Stomach (tissue), 9 donors: ENCODE results near the gene SIVA1. TPM values are rescaled to one million over a fixed set of nuclear protein-coding genes. Genes with fewer than 3 reads are reported as not detected.

Source experiments
- DNase-seq, 2 donors: peaks; one replicate each; pipeline versions ENCODE4 v3.0.0 to v3.0.0-alpha.2; 2013 to 2019
- H3K27ac ChIP-seq, 5 donors: fragments of 200-600 bp in 4 of 5; sonication (generic) in 4 of 5; one replicate each; pipeline ENCODE4 v1.5.1; 2013 to 2019; ENCODE audit warnings: mild to moderate bottlenecking in 1 of 5, moderate library complexity in 1 of 5
- H3K27me3 ChIP-seq, 3 donors: fragments of 200-600 bp; sonication (generic); one replicate each; pipeline ENCODE4 v1.5.1; 2017 to 2019; ENCODE audit warnings: mixed run types in 1 of 3
- H3K36me3 ChIP-seq, 4 donors: fragments of 200-600 bp; sonication (generic); 1 replicate in 3 of 4; 2 replicates in 1 of 4; pipeline ENCODE4 v1.5.1; 2016 to 2019
- H3K4me1 ChIP-seq, 4 donors: fragments of 200-600 bp; sonication (generic); one replicate each; pipeline ENCODE4 v1.5.1; 2016 to 2019
- H3K4me3 ChIP-seq, 4 donors: fragments of 200-600 bp; sonication (generic) in 3 of 4; one replicate each; pipeline ENCODE4 v1.5.1; 2016 to 2019; ENCODE audit warnings: mild to moderate bottlenecking in 1 of 4
- H3K9me3 ChIP-seq, 4 donors: fragments of 200-600 bp; sonication (generic); one replicate each; pipeline ENCODE4 v1.5.1; 2016 to 2019
- CTCF ChIP-seq, 7 experiments: fragments of 450-650 bp in 4 of 7; fragments of 200-600 bp in 3 of 7; sonication (generic) in 3 of 7; IDR thresholded peaks; one replicate each; pipeline ENCODE4 v1.5.1; 2016 to 2019; ENCODE audit warnings: antibody characterized with exemption in 7 of 7, control low read depth in 2 of 7, mild to moderate bottlenecking in 1 of 7
- EP300 ChIP-seq: sonication (generic); formaldehyde crosslinking; IDR thresholded peaks from one replicate; pipeline ENCODE4 v1.6.1; 2017; ENCODE audit warnings: antibody characterized with exemption
- POLR2A ChIP-seq, 4 donors: fragments of 450-650 bp; IDR thresholded peaks; one replicate each; pipeline ENCODE4 v1.6.1; 2016; ENCODE audit warnings: antibody characterized with exemption in 4 of 4, control low read depth in 2 of 4, mild to moderate bottlenecking in 1 of 4, moderate library complexity in 1 of 4
- POLR2AphosphoS5 ChIP-seq, 3 donors: sonication (generic); formaldehyde crosslinking; IDR thresholded peaks; one replicate each; pipeline ENCODE4 v1.6.1; 2016; ENCODE audit warnings: antibody characterized with exemption in 3 of 3
- WGBS, 5 donors: extraction: QIAGEN DNeasy Blood & Tissue Kit in 3 of 5; methylation state at CpG; one replicate each; pipeline versions ENCODE4 v1.1.5 to v1.1.7; 2013 to 2018; 5-methylcytosine and 5-hydroxymethylcytosine counted together
- intact Hi-C: fragments of 100-400 bp; cut with DNase I; formaldehyde crosslinking; loops from one replicate; pipeline ENCODE4 v1.15.1; 2023; ENCODE audit warnings: low total_unique reads
- polyA plus RNA-seq, 3 donors: library from polyadenylated mRNA; stranded (reverse); fragments of 200-250 nt; gene quantifications; one replicate each; pipeline ENCODE4 v1.2.3, GENCODE V29; 2013
- total RNA-seq, 5 donors: library from RNA; depleted of rRNA; stranded (reverse); fragments of >200 nt; gene quantifications; one replicate each; pipeline versions ENCODE4 v1.1.0 to v1.2.3, GENCODE V29; 2014 to 2016
- donor health status: healthy with polysubstance abuse.
- donor health status: Bipolar disorder and iron deficiency.
- donor health status: healthy.

SIVA1 gene
- total and polyA plus RNA-seq, 8 donors = 73.3 to 366 (median 230) TPM

GRCh38 chr14:104789752-104790743 lies 37.1 kb downstream of the SIVA1 start:
- Histone ChIP-seq H3K4me3 (no peak overlapping the region), H3K27ac (peak overlapping the region in 1 of 5 donors; percentile 61), H3K27me3 (no peaks in the 10 kb centered on the region), H3K36me3 (peaks cover 23 to 69% (median 54%) of the 10 kb centered on the region in 4 donors), H3K9me3 (no peaks in the 10 kb centered on the region), H3K4me1 (peaks cover 89 to 98% (median 98%) of the 10 kb centered on the region in 4 donors)
- TF ChIP-seq EP300 (no peak), POLR2A (IDR thresholded peaks at IDR 0.05) (no peak), CTCF (IDR thresholded peaks at IDR 0.05) (no peak), POLR2AphosphoS5 (IDR thresholded peaks at IDR 0.05) (no peak)
- no peak for DNase-seq
- WGBS, 5 donors = 71 to 86% (median 81%) methylated on average over 16 to 31 of the region's 31 CpGs
- intact Hi-C loops = no loop called here

- peak overlapping the region in 3 of 5 donors; percentile 62 to 95 (median 88) for H3K27ac ChIP-seq
- H3K36me3 ChIP-seq = peaks cover 23 to 60% (median 54%) of the 10 kb centered on the region in 4 donors
- H3K4me1 ChIP-seq = peaks cover 82 to 92% (median 91%) of the 10 kb centered on the region in 4 donors
Observed at GRCh38 chr14:104791425-104791824, 38.5 kb downstream of the SIVA1 start.

GRCh38 chr14:104792101-104792884 lies 39.3 kb downstream of the SIVA1 start:
- intact Hi-C loops = no loop called here
- WGBS, 5 donors = 36 to 62% (median 50%) methylated on average over 17 to 25 of the region's 25 CpGs
- Histone ChIP-seq H3K36me3 (peaks cover 23 to 53% (median 52%) of the 10 kb centered on the region in 4 donors), H3K4me3 (peak overlapping the region in 1 of 4 donors; percentile 77), H3K27ac (peak overlapping the region; percentile 59 to 95 (median 73)), H3K27me3 (no peaks in the 10 kb centered on the region), H3K4me1 (peaks cover 73 to 91% (median 89%) of the 10 kb centered on the region in 4 donors), H3K9me3 (no peaks in the 10 kb centered on the region)
- peak in 1 of 2 donors; percentile 90 for DNase-seq
- no peak for TF ChIP-seq EP300
- peak in 1 of 3 donors; percentile 75 for TF ChIP-seq POLR2AphosphoS5 (IDR thresholded peaks at IDR 0.05)
- no peak for TF ChIP-seq POLR2A (IDR thresholded peaks at IDR 0.05)

More at GRCh38 chr14:104791425-104791824, 38.5 kb downstream of the SIVA1 start:
- no peak for DNase-seq
- no peak overlapping the region for H3K4me3 ChIP-seq
- TF ChIP-seq EP300 (no peak), POLR2AphosphoS5 (IDR thresholded peaks at IDR 0.05) (no peak), POLR2A (IDR thresholded peaks at IDR 0.05) (no peak), CTCF (IDR thresholded peaks at IDR 0.05) (no peak)
- H3K27me3 ChIP-seq = no peaks in the 10 kb centered on the region
- 85 to 92% (median 90%) methylated on average over 7 to 9 of the region's 9 CpGs for WGBS, 5 donors
- intact Hi-C loops = no loop called here
- no peaks in the 10 kb centered on the region for H3K9me3 ChIP-seq

- H3K4me3 ChIP-seq = peak overlapping the region in 3 of 4 donors; percentile 77 to 96 (median 87)
- no peak for TF ChIP-seq POLR2A (IDR thresholded peaks at IDR 0.05)
- no peak for TF ChIP-seq EP300
- TF ChIP-seq POLR2AphosphoS5 (IDR thresholded peaks at IDR 0.05) = no peak
- no peak for TF ChIP-seq CTCF (IDR thresholded peaks at IDR 0.05)
- DNase-seq = no peak
Observed at GRCh38 chr14:104792945-104793702, 40.2 kb downstream of the SIVA1 start.

More at GRCh38 chr14:104792945-104793702, 40.2 kb downstream of the SIVA1 start:
- peak overlapping the region; percentile 59 to 95 (median 73) for H3K27ac ChIP-seq
- peaks cover 73 to 91% (median 89%) of the 10 kb centered on the region in 4 donors for H3K4me1 ChIP-seq
- no peaks in the 10 kb centered on the region for H3K27me3 ChIP-seq
- peaks cover 23 to 45% (median 44%) of the 10 kb centered on the region in 4 donors for H3K36me3 ChIP-seq
- intact Hi-C loops = no loop called here
- no peaks in the 10 kb centered on the region for H3K9me3 ChIP-seq
- 59 to 81% (median 73%) methylated on average over 11 to 16 of the region's 16 CpGs for WGBS, 5 donors
